OCI-LY3 (cell line): ENCODE data around the gene GARNL3.

Source experiments
- H2AFZ ChIP-seq: fragments of 200-600, 300-600 bp; shearing (Covaris generic); 2 replicates; pipeline ENCODE4 v1.6.0; 2014; ENCODE audit warnings: antibody characterized with exemption, low read depth, low read length
- H3K27ac ChIP-seq: fragments of 200-600, 300-600 bp; sonication (generic); 2 replicates; pipeline ENCODE4 v1.5.1; 2014; ENCODE audit warnings: mild to moderate bottlenecking, low read length, moderate library complexity, mixed read lengths
- H3K27me3 ChIP-seq: fragments of 200-600, 300-600 bp; sonication (generic); 2 replicates; pipeline ENCODE4 v1.6.1; 2014; ENCODE audit warnings: low read depth, low read length, mixed read lengths
- H3K36me3 ChIP-seq: fragments of 200-600, 300-600 bp; sonication (generic); replicated peaks from 2 replicates; pipeline ENCODE3; 2014; ENCODE audit warnings: low read depth, low read length, mixed read lengths
- H3K4me1 ChIP-seq: fragments of 300-600, 200-600 bp; sonication (generic); 2 replicates; pipeline ENCODE4 v1.6.1; 2014; ENCODE audit warnings: low read length, mixed read lengths
- H3K4me2 ChIP-seq: fragments of 200-600, 300-600 bp; sonication (generic); 2 replicates; pipeline ENCODE4 v1.6.1; 2014; ENCODE audit warnings: low read length, mixed read lengths
- H3K4me3 ChIP-seq: fragments of 300-600, 200-600 bp; sonication (generic); 2 replicates; pipeline ENCODE4 v1.5.1; 2014; ENCODE audit warnings: antibody characterized with exemption, mild to moderate bottlenecking, low read length, moderate library complexity
- H3K79me2 ChIP-seq: fragments of 300-600, 200-600 bp; shearing (Covaris generic); 2 replicates; pipeline ENCODE4 v1.6.1; 2014; ENCODE audit warnings: mild to moderate bottlenecking, low read length, mixed read lengths
- H3K9ac ChIP-seq: fragments of 300-600, 200-600 bp; shearing (Covaris generic); 2 replicates; pipeline ENCODE4 v1.6.0; 2014; ENCODE audit warnings: mild to moderate bottlenecking, low read length, moderate library complexity
- H3K9me3 ChIP-seq: fragments of 200-600, 300-600 bp; shearing (Covaris generic); 2 replicates; pipeline ENCODE4 v1.6.1; 2014; ENCODE audit warnings: low read length, mixed read lengths; ENCODE audit not compliant: insufficient read depth
- H4K20me1 ChIP-seq: fragments of 200-600, 300-600 bp; sonication (generic); 2 replicates; pipeline ENCODE4 v1.6.1; 2016; ENCODE audit warnings: low read length, mixed read lengths; ENCODE audit not compliant: insufficient read depth
- CTCF ChIP-seq: fragments of 200-600, 300-600 bp; sonication (generic); IDR thresholded peaks from 2 replicates; pipeline ENCODE4 v1.5.1; 2014; ENCODE audit warnings: antibody characterized with exemption, low read length, low read depth
- EZH2phosphoT487 ChIP-seq: fragments of 200-600 bp; shearing (Covaris generic); IDR thresholded peaks from 2 replicates; pipeline ENCODE4 v1.6.1; 2018; ENCODE audit warnings: antibody characterized with exemption, mixed run types, low read depth

Gene GARNL3

GRCh38 chr9:127340721-127341120, 76.1 kb downstream of the GARNL3 start:
- Histone ChIP-seq H3K9ac (no peak overlapping the region), H3K27me3 (no peaks in the 10 kb centered on the region), H3K36me3 (no peaks in the 10 kb centered on the region), H3K4me2 (no peak overlapping the region), H3K27ac (no peak overlapping the region), H4K20me1 (no peaks in the 10 kb centered on the region), H3K9me3 (no peaks in the 10 kb centered on the region), H3K4me3 (no peak overlapping the region), H3K4me1 (peaks cover 10% of the 10 kb centered on the region), H2AFZ (no peak overlapping the region), H3K79me2 (no peaks in the 10 kb centered on the region)
- TF ChIP-seq CTCF = no peak
- TF ChIP-seq EZH2phosphoT487 = no peak

- H3K4me3 ChIP-seq = no peak overlapping the region
- no peaks in the 10 kb centered on the region for H3K27me3 ChIP-seq
- H3K9me3 ChIP-seq = no peaks in the 10 kb centered on the region
- H3K36me3 ChIP-seq = no peaks in the 10 kb centered on the region
- no peak overlapping the region for H2AFZ ChIP-seq
- no peak for TF ChIP-seq EZH2phosphoT487
- no peak for TF ChIP-seq CTCF
- H3K79me2 ChIP-seq = no peaks in the 10 kb centered on the region
- H3K27ac ChIP-seq = no peak overlapping the region
- H3K4me1 ChIP-seq = peaks cover 10% of the 10 kb centered on the region
- H4K20me1 ChIP-seq = no peaks in the 10 kb centered on the region
- no peak overlapping the region for H3K4me2 ChIP-seq
- H3K9ac ChIP-seq = no peak overlapping the region
Measured at GRCh38 chr9:127341152-127341551, 76.6 kb downstream of the GARNL3 start.

- Histone ChIP-seq H3K4me2 (no peak overlapping the region), H4K20me1 (no peaks in the 10 kb centered on the region), H2AFZ (no peak overlapping the region), H3K4me3 (no peak overlapping the region), H3K9me3 (no peaks in the 10 kb centered on the region), H3K27me3 (no peaks in the 10 kb centered on the region), H3K79me2 (no peaks in the 10 kb centered on the region), H3K36me3 (no peaks in the 10 kb centered on the region), H3K4me1 (no peaks in the 10 kb centered on the region), H3K27ac (no peak overlapping the region), H3K9ac (no peak overlapping the region)
- TF ChIP-seq CTCF = no peak
- TF ChIP-seq EZH2phosphoT487 = no peak
Measured at GRCh38 chr9:127344368-127345000, 79.9 kb downstream of the GARNL3 start.

- Histone ChIP-seq H3K9ac (no peak overlapping the region), H3K4me1 (no peaks in the 10 kb centered on the region), H3K79me2 (no peaks in the 10 kb centered on the region), H2AFZ (no peak overlapping the region), H3K27me3 (no peaks in the 10 kb centered on the region), H3K9me3 (no peaks in the 10 kb centered on the region), H3K27ac (no peak overlapping the region), H3K4me2 (no peak overlapping the region), H3K4me3 (no peak overlapping the region), H3K36me3 (no peaks in the 10 kb centered on the region), H4K20me1 (no peaks in the 10 kb centered on the region)
- TF ChIP-seq EZH2phosphoT487 (no peak), CTCF (no peak)
Measured at GRCh38 chr9:127345566-127345965, 81.0 kb downstream of the GARNL3 start.
